D721Med (cell line): ENCODE results near the gene RIN1.

Experiments
- DNase-seq: peaks from one replicate; pipeline ENCODE4 v3.0.0; 2011; ENCODE audit warnings: low spot score; ENCODE audit not compliant: insufficient read length
- FAIRE-seq: peaks from 2 replicates; lab custom pipeline; 2011; peaks lifted over from hg19 to GRCh38; lab: Jason Lieb, UNC
- CTCF ChIP-seq: IDR thresholded peaks from 2 replicates; pipeline ENCODE4 v1.5.1; 2012; ENCODE audit warnings: mild to moderate bottlenecking, control low read depth; ENCODE audit not compliant: insufficient read depth; ENCODE audit errors: missing control alignments

The RIN1 gene

DNA sequence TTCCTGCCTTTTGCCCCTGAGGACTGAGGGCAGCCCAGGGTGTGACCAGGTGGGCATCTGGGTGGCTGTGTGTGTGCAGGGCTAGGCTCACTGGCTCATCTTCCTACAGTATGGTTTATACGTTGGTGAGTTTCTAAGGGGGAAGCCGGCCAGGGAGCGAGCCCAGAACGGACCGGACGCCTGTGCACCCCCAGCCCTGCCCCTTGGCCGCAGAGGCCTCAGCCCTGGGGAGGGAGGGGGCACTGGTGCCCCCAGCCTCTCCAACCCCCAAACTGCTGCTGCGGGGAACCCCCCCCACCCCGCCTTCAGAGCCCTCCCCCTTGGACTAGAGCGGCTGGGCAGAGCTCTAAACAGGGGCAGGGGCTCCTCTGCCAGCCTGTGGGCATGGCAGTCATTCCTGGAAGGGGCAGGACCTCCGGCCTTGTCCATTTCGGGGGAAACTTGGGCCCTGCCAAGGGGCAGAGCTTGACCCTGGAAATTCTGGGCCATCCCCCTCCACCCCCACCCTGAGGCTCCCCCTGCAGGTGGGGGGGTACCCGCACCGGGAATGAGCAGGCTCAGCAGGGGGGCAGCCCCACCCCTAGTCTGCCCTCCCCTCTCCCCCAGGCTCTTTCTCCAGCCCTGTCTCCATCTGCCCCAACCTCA lies 52.7 kb downstream of the RIN1 start:
- FAIRE-seq, result no peak
- no peak for TF ChIP-seq CTCF
- no peak for DNase-seq

GRCh38 chr11:66282468-66283455 lies 53.5 kb downstream of the RIN1 start:
- no peak for FAIRE-seq
- peak; percentile 70 for TF ChIP-seq CTCF
- DNase-seq, result peak; percentile 99
